H1 (cell line): ENCODE measurements around the gene DCUN1D2. TPM values are rescaled to one million over a fixed set of nuclear protein-coding genes. Genes with fewer than 3 reads are reported as not detected.

Experiments used
- CTCF ChIA-PET: fragments of 300-600 bp; sonication (Branson Sonifier 250); formaldehyde crosslinking; loops from one replicate; lab custom pipeline; 2021; ENCODE audit not compliant: partially characterized antibody; lab: Charles Lee
- POLR2A ChIA-PET: fragments of 300-600 bp; sonication (Branson Sonifier 250); formaldehyde crosslinking; loops from one replicate; lab custom pipeline; 2021; ENCODE audit warnings: inconsistent platforms; ENCODE audit not compliant: partially characterized antibody; lab: Charles Lee
- DNase-seq, 2 experiments: peaks; one replicate each; pipeline versions ENCODE4 v3.0.0 to v3.0.0-alpha.2; 2010 to 2022; ENCODE audit warnings: low spot score in 2 of 2, low read depth in 1 of 2, mixed read lengths in 1 of 2
- FAIRE-seq: peaks from 2 replicates; lab custom pipeline; 2011; peaks lifted over from hg19 to GRCh38; lab: Jason Lieb, UNC
- H2AFZ ChIP-seq: 2 replicates; pipeline ENCODE4 v1.8.1; 2012; ENCODE audit warnings: low read length, inconsistent platforms
- H2AK5ac ChIP-seq: 2 replicates; pipeline ENCODE4 v1.6.1; 2013; ENCODE audit warnings: low read depth, low read length
- H2BK120ac ChIP-seq: replicated peaks from 2 replicates; pipeline ENCODE3; 2013; ENCODE audit warnings: low read depth, low read length, inconsistent platforms
- H2BK12ac ChIP-seq: 2 replicates; pipeline ENCODE4 v1.6.1; 2013; ENCODE audit warnings: low read depth, low read length
- H2BK15ac ChIP-seq: 2 replicates; pipeline ENCODE4 v1.6.1; 2013; ENCODE audit warnings: low read length
- H2BK20ac ChIP-seq: 2 replicates; pipeline ENCODE4 v1.6.1; 2013; ENCODE audit warnings: low read length
- H2BK5ac ChIP-seq: 2 replicates; pipeline ENCODE4 v1.6.1; 2013; ENCODE audit warnings: low read depth, low read length
- H3K14ac ChIP-seq: 2 replicates; pipeline ENCODE4 v1.6.1; 2013; ENCODE audit warnings: inconsistent platforms; ENCODE audit not compliant: insufficient read length
- H3K18ac ChIP-seq: 2 replicates; pipeline ENCODE4 v1.6.1; 2013; ENCODE audit warnings: low read length; ENCODE audit errors: extremely low read depth
- H3K23ac ChIP-seq: 2 replicates; pipeline ENCODE4 v1.6.1; 2013; ENCODE audit warnings: inconsistent platforms; ENCODE audit not compliant: insufficient read length
- H3K23me2 ChIP-seq: 2 replicates; pipeline ENCODE4 v1.6.1; 2013; ENCODE audit warnings: low read depth, low read length
- H3K27ac ChIP-seq: 2 replicates; pipeline ENCODE4 v1.6.1; 2011; ENCODE audit warnings: low read depth, low read length, inconsistent platforms
- H3K27me3 ChIP-seq, 4 experiments: replicated peaks in 1 of 4; 1 replicate in 1 of 4; 2 replicates in 3 of 4; pipeline versions ENCODE4 v1.6.1 to v1.8.1; 2011 to 2013; ENCODE audit warnings: low read length in 3 of 4, mild to moderate bottlenecking in 3 of 4, inconsistent platforms in 2 of 4, mixed read lengths in 2 of 4, moderate library complexity in 1 of 4; ENCODE audit not compliant: control insufficient read depth in 3 of 4, insufficient read depth in 3 of 4; ENCODE audit errors: extremely low read depth in 1 of 4
- H3K36me3 ChIP-seq, 4 experiments: 2 replicates each; pipeline versions ENCODE4 v1.6.1 to v1.8.1; 2011 to 2013; ENCODE audit warnings: mild to moderate bottlenecking in 4 of 4, low read length in 3 of 4, moderate library complexity in 2 of 4, control low read depth in 1 of 4, inconsistent platforms in 1 of 4; ENCODE audit not compliant: insufficient read depth in 4 of 4, control insufficient read depth in 2 of 4
- H3K4ac ChIP-seq: replicated peaks from 2 replicates; pipeline ENCODE3; 2013; ENCODE audit warnings: low read length, low read depth, mixed read lengths, inconsistent platforms; ENCODE audit not compliant: insufficient read length
- H3K4me1 ChIP-seq, 4 experiments: replicated peaks in 1 of 4; 1 replicate in 1 of 4; 2 replicates in 3 of 4; pipeline versions ENCODE4 v1.6.1 to v1.8.1; 2011 to 2013; ENCODE audit warnings: low read length in 3 of 4, inconsistent platforms in 2 of 4, mixed read lengths in 1 of 4; ENCODE audit not compliant: insufficient read depth in 4 of 4, control insufficient read depth in 3 of 4
- H3K4me2 ChIP-seq, 2 experiments: 2 replicates each; pipeline versions ENCODE4 v1.6.1 to v1.8.1; 2011 to 2013; ENCODE audit warnings: low read depth in 2 of 2, low read length in 2 of 2, control low read depth in 1 of 2, inconsistent platforms in 1 of 2, mild to moderate bottlenecking in 1 of 2; ENCODE audit not compliant: insufficient read depth in 1 of 2
- H3K4me3 ChIP-seq, 4 experiments: fragments of 200-600, 300-600 bp in 1 of 4; sonication (generic), shearing (Covaris generic), sonication (Bioruptor Twin) in 1 of 4; 2 replicates each; pipeline versions ENCODE4 v1.5.1 to v1.8.1; 2011 to 2016; ENCODE audit warnings: low read length in 4 of 4, low read depth in 3 of 4, control low read depth in 2 of 4, inconsistent platforms in 2 of 4, mild to moderate bottlenecking in 2 of 4, mixed read lengths in 1 of 4, moderate library complexity in 1 of 4; ENCODE audit not compliant: insufficient read depth in 2 of 4; ENCODE audit errors: extremely low read depth in 1 of 4
- H3K56ac ChIP-seq: replicated peaks from 2 replicates; pipeline ENCODE3; 2013; ENCODE audit warnings: low read depth, mild to moderate bottlenecking, mixed read lengths, low read length, inconsistent platforms; ENCODE audit not compliant: insufficient read length
- H3K79me1 ChIP-seq: 2 replicates; pipeline ENCODE4 v1.6.1; 2013; ENCODE audit warnings: low read depth, low read length, control low read depth
- H3K79me2 ChIP-seq, 2 experiments: 2 replicates each; pipeline versions ENCODE4 v1.6.1 to v1.8.1; 2012 to 2013; ENCODE audit warnings: low read length in 2 of 2, mild to moderate bottlenecking in 2 of 2, inconsistent platforms in 1 of 2; ENCODE audit not compliant: insufficient read depth in 2 of 2, control insufficient read depth in 1 of 2
- H3K9ac ChIP-seq, 4 experiments: replicated peaks in 1 of 4; 1 replicate in 1 of 4; 2 replicates in 3 of 4; pipeline versions ENCODE4 v1.6.1 to v1.8.1; 2011 to 2013; ENCODE audit warnings: low read depth in 3 of 4, low read length in 3 of 4, control low read depth in 2 of 4, mild to moderate bottlenecking in 2 of 4, moderate library complexity in 2 of 4, inconsistent platforms in 1 of 4; ENCODE audit errors: extremely low read depth in 1 of 4
- H3K9me3 ChIP-seq, 2 experiments: 2 replicates each; pipeline versions ENCODE4 v1.6.1 to v1.8.1; 2012 to 2013; ENCODE audit warnings: mild to moderate bottlenecking in 2 of 2, moderate library complexity in 2 of 2, control low read depth in 1 of 2, inconsistent platforms in 1 of 2, low read depth in 1 of 2, low read length in 1 of 2, mixed read lengths in 1 of 2; ENCODE audit not compliant: insufficient read depth in 2 of 2
- H4K20me1 ChIP-seq, 2 experiments: replicated peaks in 1 of 2; 2 replicates each; pipeline versions ENCODE3 to v1.8.1; 2011 to 2013; ENCODE audit warnings: inconsistent platforms in 2 of 2, low read length in 2 of 2, mild to moderate bottlenecking in 1 of 2; ENCODE audit not compliant: insufficient read depth in 2 of 2, control insufficient read depth in 1 of 2
- H4K5ac ChIP-seq: 2 replicates; pipeline ENCODE4 v1.6.1; 2013; ENCODE audit warnings: low read length, low read depth, mixed read lengths, inconsistent platforms; ENCODE audit not compliant: insufficient read length
- H4K8ac ChIP-seq: 2 replicates; pipeline ENCODE4 v1.8.0; 2013; ENCODE audit warnings: mild to moderate bottlenecking, moderate library complexity, low read length, inconsistent platforms; ENCODE audit not compliant: insufficient read depth; ENCODE audit errors: extremely low read depth
- H4K91ac ChIP-seq: replicated peaks from 2 replicates; pipeline ENCODE3; 2013; ENCODE audit warnings: low read length, mixed read lengths, inconsistent platforms; ENCODE audit not compliant: insufficient read length
- EZH2 ChIP-seq: fragments of 200-600 bp; sonication (generic); IDR thresholded peaks from 2 replicates; pipeline ENCODE4 v1.7.1; 2012; ENCODE audit warnings: low read depth, mild to moderate bottlenecking, moderate library complexity, low read length, inconsistent platforms; ENCODE audit not compliant: severe bottlenecking
- JUND ChIP-seq: IDR thresholded peaks from 2 replicates; pipeline ENCODE4 v1.6.1; 2011; ENCODE audit warnings: mild to moderate bottlenecking, improper control_type of control experiment, low read length
- MAFK ChIP-seq: IDR thresholded peaks from 2 replicates; pipeline ENCODE4 v1.6.1; 2012; ENCODE audit warnings: low read depth, mild to moderate bottlenecking, improper control_type of control experiment, low read length
- POU5F1 ChIP-seq: IDR thresholded peaks from 2 replicates; pipeline ENCODE4 v1.6.1; 2011; ENCODE audit warnings: low read depth, mild to moderate bottlenecking, low read length, moderate library complexity
- SAP30 ChIP-seq: fragments of 300-600 bp; sonication (generic); IDR thresholded peaks from 2 replicates; pipeline ENCODE4 v1.7.1; 2012; ENCODE audit warnings: low read length, moderate library complexity, mild to moderate bottlenecking, inconsistent platforms; ENCODE audit not compliant: insufficient read depth, insufficient replicate concordance
- SIRT6 ChIP-seq: IDR thresholded peaks from one replicate; pipeline ENCODE4 v1.7.1; 2012; ENCODE audit warnings: low read length, inconsistent platforms
- SP2 ChIP-seq: IDR thresholded peaks from 2 replicates; pipeline ENCODE4 v1.6.1; 2012; ENCODE audit warnings: mild to moderate bottlenecking, low read length, inconsistent platforms
- WGBS, 2 experiments: shearing (Covaris generic) in 1 of 2; methylation state at CpG; one replicate each; pipeline versions ENCODE4 v1.1.6 to v1.1.7; 2013 to 2015; ENCODE audit warnings: low lambda C conversion rate in 2 of 2, mixed read lengths in 2 of 2, inconsistent platforms in 1 of 2, low coverage in 1 of 2, missing lambda C conversion rate in 1 of 2; ENCODE audit not compliant: insufficient replicate concordance in 2 of 2, insufficient coverage in 1 of 2, insufficient read length in 1 of 2; ENCODE audit errors: extremely low coverage in 1 of 2, missing lambda C conversion rate in 1 of 2; 5-methylcytosine and 5-hydroxymethylcytosine counted together
- polyA plus RNA-seq, 7 experiments: library from polyadenylated mRNA; depleted of rRNA in 3 of 7; stranded (reverse) in 5 of 7; unstranded in 2 of 7; fragments of >200 nt in 5 of 7; fragments of 200-250 nt in 2 of 7; gene quantifications; 1 replicate in 5 of 7; 2 replicates in 1 of 7; 4 replicates in 1 of 7; pipeline versions ENCODE4 v1.2.1 to v1.2.3, GENCODE V29; 2011 to 2013; ENCODE audit warnings: missing spikeins in 2 of 7, mixed read lengths in 2 of 7
- total RNA-seq: library from RNA; stranded (reverse); fragmentation: NEBNext Ultra II Directional; extraction: Animal tissue kit (Norgen Biotek cat#: 25700); gene quantifications from 2 replicates; pipeline ENCODE4 v1.2.1, GENCODE V29; 2021
- TF ChIP-seq, protein P1 (sequence below): IDR thresholded peaks from 2 replicates; pipeline ENCODE4 v1.6.1; 2012; ENCODE audit warnings: inconsistent platforms

DCUN1D2 gene
- total and polyA plus RNA-seq, 2 of the 8 experiments (the other 6 are each of a cell fraction or from before 2014, with no cell fraction given), result 19.5 to 35.3 TPM

GRCh38 chr13:113526466-113527220, 36.1 kb upstream of the DCUN1D2 start:
- peaks cover 0 to 27% (median 13%) of the 10 kb centered on the region in 4 experiments; a peak in 7 of 8 replicates for H3K36me3 ChIP-seq

More at GRCh38 chr13:113526466-113527220, 36.1 kb upstream of the DCUN1D2 start:
- Histone ChIP-seq H3K4me3 (no peak overlapping the region), H3K9me3 (no peaks in the 10 kb centered on the region), H2AFZ (no peak overlapping the region), H3K18ac (no peak overlapping the region), H4K91ac (no peak overlapping the region), H2BK12ac (no peak overlapping the region), H3K27me3 (no peaks in the 10 kb centered on the region), H2BK15ac (no peak overlapping the region), H4K8ac (no peak overlapping the region), H3K79me2 (no peaks in the 10 kb centered on the region), H2BK20ac (no peak overlapping the region), H4K5ac (no peak overlapping the region), H3K9ac (no peak overlapping the region), H3K27ac (no peak overlapping the region), H2BK5ac (no peak overlapping the region), H3K4ac (no peak overlapping the region), H2BK120ac (no peak overlapping the region), H3K14ac (no peak overlapping the region), H3K4me2 (no peak overlapping the region), H3K23ac (no peak overlapping the region), H3K4me1 (peaks cover 0 to 6% (median 2%) of the 10 kb centered on the region in 4 experiments; a peak in 5 of 7 replicates), H2AK5ac (no peak overlapping the region), H3K23me2 (no peaks in the 10 kb centered on the region; the same call in 1 of the 2 replicates), H3K79me1 (no peaks in the 10 kb centered on the region), H4K20me1 (peaks cover 6 to 12% of the 10 kb centered on the region in 2 experiments), H3K56ac (no peak overlapping the region)
- ChIA-PET POLR2A (interaction anchor here (0.6 kb wide), 1 partner anchor 39 kb away, joined by 4 read pairs; no protein-coding TSS in a partner anchor), CTCF (interaction anchor here (1.1 to 1.6 kb wide), 2 partner anchors 29 to 35 kb away, joined by 3 read pairs; no protein-coding TSS in a partner anchor)
- no peak for DNase-seq
- FAIRE-seq, result no peak
- TF ChIP-seq MAFK, result no peak
- TF ChIP-seq EZH2, result no peak
- TF ChIP-seq, protein P1, sequence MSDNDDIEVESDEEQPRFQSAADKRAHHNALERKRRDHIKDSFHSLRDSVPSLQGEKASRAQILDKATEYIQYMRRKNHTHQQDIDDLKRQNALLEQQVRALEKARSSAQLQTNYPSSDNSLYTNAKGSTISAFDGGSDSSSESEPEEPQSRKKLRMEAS, result no peak
- TF ChIP-seq SIRT6, result no peak
- TF ChIP-seq POU5F1, result no peak
- TF ChIP-seq SP2, result no peak
- no peak for TF ChIP-seq SAP30
- no peak for TF ChIP-seq JUND
- WGBS, 2 experiments, result 92% methylated on average over 12 of the region's 12 CpGs; no CpG with 5 or more reads in 1 of the 2 experiments
